RWPE2 (cell line): ENCODE results near the gene NDUFAF7.
"Not testable (repeated sequence)": the region's sequence is repeated elsewhere in the genome, so short reads cannot be mapped to it uniquely, and the experiment has no call there.

Experiments used
- ATAC-seq: fragments of 200-7000 bp; cut with Tn5 transposase; 3 replicates; pipeline ENCODE4 v1.9.1; 2021; ENCODE audit warnings: low read depth
- DNase-seq: peaks from one replicate; pipeline ENCODE4 v3.0.0-alpha.2; 2020; ENCODE audit warnings: low spot score
- H3K27ac ChIP-seq: fragments of 450-650 bp; 2 replicates; pipeline ENCODE4 v1.5.1; 2017; ENCODE audit warnings: mild to moderate bottlenecking; ENCODE audit not compliant: poor library complexity, severe bottlenecking
- H3K27me3 ChIP-seq: fragments of 250-450 bp; sonication (Bioruptor Pico); 2 replicates; pipeline ENCODE4 v1.5.1; 2021; ENCODE audit warnings: mild to moderate bottlenecking, moderate library complexity; ENCODE audit not compliant: insufficient read depth, poor library complexity, severe bottlenecking
- H3K36me3 ChIP-seq: fragments of 250-450 bp; sonication (Bioruptor Pico); 2 replicates; pipeline ENCODE4 v1.5.1; 2020; ENCODE audit warnings: low read depth, mild to moderate bottlenecking, moderate library complexity
- H3K4me1 ChIP-seq: fragments of 250-450 bp; sonication (Bioruptor Pico); 2 replicates; pipeline ENCODE4 v1.5.1; 2021; ENCODE audit warnings: mild to moderate bottlenecking, moderate library complexity; ENCODE audit not compliant: insufficient read depth, poor library complexity, severe bottlenecking
- H3K4me3 ChIP-seq: fragments of 250-450 bp; sonication (Bioruptor Pico); 2 replicates; pipeline ENCODE4 v1.5.1; 2021; ENCODE audit warnings: mild to moderate bottlenecking, moderate library complexity; ENCODE audit not compliant: severe bottlenecking
- H3K9me3 ChIP-seq: fragments of 250-450 bp; sonication (Bioruptor Pico); 2 replicates; pipeline ENCODE4 v1.5.1; 2021; ENCODE audit warnings: mild to moderate bottlenecking, moderate library complexity; ENCODE audit not compliant: severe bottlenecking
- CTCF ChIP-seq: fragments of 450-650 bp; IDR thresholded peaks from one replicate; pipeline ENCODE4 v1.5.1; 2017; ENCODE audit warnings: mild to moderate bottlenecking, moderate library complexity; ENCODE audit not compliant: poor library complexity, severe bottlenecking

NDUFAF7 gene

GRCh38 chr2:37196320-37197195, 34.9 kb upstream of the NDUFAF7 start, which contains the start of gene CEBPZOS:
TSS of gene CEBPZOS (plus strand) at chr2:37196496. CDS start at chr2:37199705, 3,209 bp downstream.
- ATAC-seq: peak; percentile 80
- H3K27ac ChIP-seq: peak within 1 kb of the TSS; percentile 38

DNA sequence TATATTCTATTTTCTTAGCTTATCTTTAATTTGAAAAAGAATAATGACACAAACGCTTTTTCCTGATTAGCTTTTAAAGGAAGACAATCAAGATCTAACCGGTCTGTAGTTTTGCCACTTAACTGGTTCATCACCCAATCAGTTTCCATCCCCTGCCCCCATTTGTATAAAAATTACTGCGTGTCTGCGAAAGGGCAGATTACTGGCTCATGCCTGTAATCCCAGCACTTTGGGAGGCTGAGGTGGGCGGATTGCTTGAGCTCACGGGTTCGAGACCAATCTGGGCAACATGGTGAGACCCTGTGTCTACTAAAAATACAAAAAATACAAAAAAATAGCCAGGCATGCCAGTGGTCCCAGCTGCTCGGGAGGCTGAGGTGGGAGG, 32.8 kb upstream of the NDUFAF7 start:
- H3K36me3 ChIP-seq: peaks cover 37% of the 10 kb centered on the region
- TF ChIP-seq CTCF: no peak
- ATAC-seq (no peak), DNase-seq (no peak)
- no peak overlapping the region for H3K4me3 ChIP-seq
- peaks cover 6% of the 10 kb centered on the region for H3K4me1 ChIP-seq
- H3K9me3 ChIP-seq: peaks cover under 1% of the 10 kb centered on the region
- no peaks in the 10 kb centered on the region for H3K27me3 ChIP-seq
- no peak overlapping the region for H3K27ac ChIP-seq

More at GRCh38 chr2:37196320-37197195, 34.9 kb upstream of the NDUFAF7 start, which contains the start of gene CEBPZOS:
- H3K27me3 ChIP-seq: no peaks in the 10 kb centered on the region
- peak; percentile 82 for DNase-seq
- no peak for TF ChIP-seq CTCF
- H3K9me3 ChIP-seq: no peaks in the 10 kb centered on the region
- peaks cover 17% of the 10 kb centered on the region for H3K36me3 ChIP-seq
- H3K4me1 ChIP-seq: peaks cover 6% of the 10 kb centered on the region
- peak within 1 kb of the TSS; percentile 61 for H3K4me3 ChIP-seq

DNA sequence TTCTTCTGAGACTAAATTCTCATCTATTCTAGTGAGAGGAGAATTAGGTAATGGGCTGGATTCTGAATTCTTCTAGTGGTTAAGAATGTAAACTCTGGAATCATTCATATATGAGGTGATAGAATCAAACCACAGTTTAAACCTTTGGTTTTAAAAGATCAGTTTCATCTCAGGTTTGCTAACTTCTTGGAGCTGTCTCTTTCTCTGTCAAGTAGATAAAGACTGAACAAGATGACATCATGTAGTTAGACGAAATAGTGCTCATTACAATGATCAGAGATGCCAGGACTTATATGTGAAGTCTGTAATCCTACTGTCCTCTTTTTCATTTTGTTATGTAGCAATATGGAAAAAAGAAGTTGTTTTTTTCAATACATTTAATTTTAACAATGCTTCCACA, 30.2 kb upstream of the NDUFAF7 start:
- Histone ChIP-seq H3K9me3 (peaks cover 4% of the 10 kb centered on the region), H3K27me3 (no peaks in the 10 kb centered on the region), H3K4me1 (peaks cover 6% of the 10 kb centered on the region), H3K36me3 (peaks cover 62% of the 10 kb centered on the region), H3K27ac (no peak overlapping the region), H3K4me3 (no peak overlapping the region)
- TF ChIP-seq CTCF: no peak
- DNase-seq (no peak), ATAC-seq (no peak)

DNA sequence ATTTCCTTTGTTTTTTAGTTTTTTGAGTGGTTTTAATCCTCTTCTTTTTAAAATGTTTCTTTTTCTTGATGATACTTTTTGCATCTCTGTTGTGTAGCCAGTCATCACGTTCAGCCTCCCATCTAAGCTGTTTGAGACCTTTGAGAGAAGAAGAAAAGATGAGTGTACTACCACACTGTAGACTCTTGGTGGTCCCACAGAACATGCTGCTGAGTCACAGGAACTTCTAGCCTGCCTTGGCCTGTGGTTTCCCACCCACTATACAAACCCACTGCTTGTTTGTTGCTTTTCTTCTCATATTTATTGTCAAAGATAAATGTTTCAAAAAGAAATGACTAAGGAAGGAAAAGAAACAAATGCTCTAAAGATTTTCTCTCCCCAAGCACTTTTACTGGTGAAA, 29.7 kb upstream of the NDUFAF7 start:
- H3K36me3 ChIP-seq: peaks cover 68% of the 10 kb centered on the region
- H3K9me3 ChIP-seq: peaks cover 6% of the 10 kb centered on the region
- H3K4me3 ChIP-seq: no peak overlapping the region
- DNase-seq: no peak
- TF ChIP-seq CTCF: no peak
- no peak for ATAC-seq
- no peak overlapping the region for H3K27ac ChIP-seq
- peaks cover 6% of the 10 kb centered on the region for H3K4me1 ChIP-seq
- no peaks in the 10 kb centered on the region for H3K27me3 ChIP-seq

DNA sequence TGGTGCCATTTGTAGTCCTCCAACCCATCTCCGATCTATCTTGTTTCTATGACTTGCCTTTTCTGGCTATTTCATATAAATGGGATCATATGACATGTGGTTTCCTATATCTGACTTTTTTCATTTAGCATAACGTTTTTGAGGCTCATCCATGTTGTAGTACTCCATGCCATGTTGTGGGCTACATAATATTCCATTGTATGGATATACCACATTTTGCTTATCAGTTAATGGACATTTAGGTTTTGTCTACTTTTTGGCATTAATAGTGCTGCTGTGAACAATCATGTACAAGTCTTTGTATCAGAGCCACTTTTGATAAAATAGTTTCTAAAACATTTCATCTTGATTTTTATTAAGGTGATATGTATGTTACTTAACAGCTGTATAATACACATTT, 27.8 kb upstream of the NDUFAF7 start:
- Histone ChIP-seq H3K4me3 (no peak overlapping the region), H3K4me1 (no peaks in the 10 kb centered on the region), H3K9me3 (peaks cover 9% of the 10 kb centered on the region), H3K27me3 (no peaks in the 10 kb centered on the region), H3K36me3 (peaks cover 87% of the 10 kb centered on the region), H3K27ac (no peak overlapping the region)
- DNase-seq: no peak
- no peak for ATAC-seq
- no peak for TF ChIP-seq CTCF

DNA sequence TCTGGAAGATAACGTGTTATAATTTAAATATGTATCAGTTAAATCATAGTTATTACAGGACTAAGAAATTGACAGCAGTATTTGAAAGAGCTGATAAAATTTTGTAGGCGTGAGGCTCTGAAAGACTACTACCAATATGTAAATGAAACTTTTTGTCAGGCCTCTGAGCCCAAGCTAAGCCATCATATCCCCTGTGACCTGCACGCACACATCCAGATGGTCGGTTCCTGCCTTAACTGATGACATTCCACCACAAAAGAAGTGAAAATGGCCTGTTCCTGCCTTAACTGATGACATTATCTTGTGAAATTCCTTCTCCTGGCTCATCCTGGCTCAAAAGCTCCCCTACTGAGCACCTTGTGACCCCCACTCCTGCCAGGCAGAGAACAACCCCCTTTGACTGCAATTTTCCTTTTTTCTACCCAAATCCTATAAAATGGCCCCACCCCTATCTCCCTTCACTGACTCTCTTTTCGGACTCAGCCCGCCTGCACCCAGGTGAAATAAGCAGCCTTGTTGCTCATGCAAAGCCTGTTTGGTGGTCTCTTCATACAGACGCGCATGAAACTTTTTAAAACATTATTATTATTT, 26.3 kb upstream of the NDUFAF7 start:
- H3K4me3 ChIP-seq: not testable (repeated sequence)

More for the DNA sequence above, 26.3 kb upstream of the NDUFAF7 start:
- not testable (repeated sequence) for H3K4me1 ChIP-seq, DNase-seq, H3K27ac ChIP-seq, H3K9me3 ChIP-seq, ATAC-seq, H3K27me3 ChIP-seq
- H3K36me3 ChIP-seq: peaks cover 94% of the 10 kb centered on the region
